ENCODE measurements around the gene ZNF677.
"Not testable (repeated sequence)": the region's sequence is repeated elsewhere in the genome, so short reads cannot be mapped to it uniquely, and the experiment has no call there.

ZNF677 gene

DNA sequence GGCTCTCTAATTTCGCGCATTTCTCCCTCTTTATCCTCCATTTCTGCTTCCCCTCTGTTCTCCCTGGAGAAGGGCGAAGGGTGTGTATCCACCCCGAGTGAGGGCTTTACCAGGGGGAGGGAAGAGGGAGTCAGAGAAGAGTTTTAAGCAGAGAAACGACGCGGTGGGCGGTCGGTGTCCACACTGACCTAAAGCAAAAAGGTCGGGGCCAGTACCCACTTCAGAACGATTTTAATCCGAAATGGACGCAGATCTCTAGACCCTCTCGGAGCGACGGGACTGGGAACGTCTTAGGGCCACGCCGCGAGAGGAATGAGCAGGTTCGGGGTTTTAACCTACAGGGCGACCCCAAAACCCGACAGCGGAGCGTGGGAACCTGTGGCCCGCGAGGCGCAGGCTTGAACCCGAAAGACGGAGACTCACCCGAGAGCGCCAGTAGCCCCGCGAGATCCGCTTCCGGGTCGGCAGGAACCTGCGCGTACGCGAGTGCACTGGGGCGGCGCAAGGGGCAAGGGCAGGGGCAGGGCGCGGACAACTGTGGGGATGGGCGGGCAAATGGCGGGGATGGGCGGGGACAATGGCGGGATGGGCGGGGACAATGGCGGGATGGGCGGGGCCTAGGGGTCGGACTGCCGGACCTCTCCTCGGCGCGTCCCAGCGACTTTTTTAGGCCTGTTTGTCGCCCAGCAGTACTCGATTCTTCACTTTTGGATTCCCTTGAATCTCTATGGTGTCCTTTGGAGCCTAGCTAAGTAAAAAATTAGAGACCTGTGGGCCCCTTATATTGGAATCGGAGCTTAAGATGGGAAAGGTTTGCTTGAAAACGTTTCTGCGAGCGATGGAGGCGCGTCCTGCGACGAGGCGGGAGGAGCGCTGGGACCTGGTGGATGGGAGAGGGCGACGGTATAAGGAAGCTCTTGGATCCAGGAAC, at the start of gene ZNF677:
ZNF677 (minus strand) TSS at position 463 of the 931 bp plus-strand sequence. CDS start 3,323 bp downstream, outside the sequence.
- ATAC-seq: peak; percentile 100

DNA sequence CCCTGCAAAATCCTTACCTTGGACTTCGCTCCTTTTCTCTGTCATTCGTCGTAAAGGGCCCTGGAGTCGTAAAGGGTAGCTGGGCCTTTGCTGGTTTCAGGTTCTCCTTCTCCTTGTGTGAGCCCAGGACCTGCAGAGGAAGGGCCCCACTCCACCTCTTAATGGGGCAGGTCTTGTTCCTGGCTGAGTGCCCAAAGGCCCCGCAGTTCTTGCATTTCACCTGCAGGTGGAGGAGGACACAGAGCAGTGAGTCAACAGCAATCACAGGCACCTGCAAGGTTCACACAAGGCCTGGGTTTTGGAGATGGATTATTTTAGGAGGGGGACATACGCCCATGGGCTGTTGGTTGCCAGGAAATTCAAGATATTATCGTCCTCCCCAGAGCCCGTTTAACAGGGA, 46.7 kb upstream of the ZNF677 start:
- ATAC-seq: not testable (repeated sequence)

- ATAC-seq: no peak
Observed at GRCh38 chr19:53294786-53295441, 40.2 kb upstream of the ZNF677 start.

DNA sequence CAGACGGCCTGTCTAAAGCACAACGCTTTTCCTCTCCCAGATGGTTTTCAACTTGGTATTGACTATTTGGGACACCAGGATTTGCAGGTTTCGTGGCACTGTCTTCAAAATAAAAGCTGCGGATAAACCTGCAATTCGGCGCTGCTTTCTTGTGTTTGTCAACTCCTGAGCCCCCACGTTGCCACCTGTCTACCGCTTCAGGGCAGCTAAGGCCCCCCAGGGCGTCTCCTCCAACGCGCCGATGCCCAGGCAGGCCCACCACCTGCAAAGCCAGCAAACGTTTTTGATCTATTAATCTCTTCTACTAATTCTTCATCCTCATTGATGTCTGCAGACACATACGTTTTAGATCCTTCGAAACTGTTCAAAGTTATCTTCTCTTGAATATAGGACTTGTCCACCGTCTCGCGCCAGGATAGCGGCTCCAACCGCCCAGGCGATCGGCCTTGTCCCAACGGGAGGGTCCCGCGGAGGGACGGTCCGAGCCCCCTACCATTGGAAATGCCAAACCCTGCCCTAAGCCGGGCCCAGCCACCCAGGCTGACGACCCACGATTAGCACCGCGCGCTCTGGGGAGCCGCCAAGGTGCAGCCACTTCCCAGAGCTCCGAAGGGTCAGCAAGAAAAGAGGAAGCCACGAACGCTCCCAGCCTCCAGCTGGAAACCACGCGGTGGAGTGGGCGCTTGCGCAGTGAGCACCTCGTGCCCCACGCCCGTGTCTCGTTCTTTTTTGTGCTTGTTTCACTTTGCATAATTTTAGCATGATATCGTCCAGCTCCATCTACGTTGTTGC, 36.3 kb upstream of the ZNF677 start:
- no peak for ATAC-seq

- no peak for ATAC-seq
Observed at GRCh38 chr19:53285087-53285486, 30.4 kb upstream of the ZNF677 start.

DNA sequence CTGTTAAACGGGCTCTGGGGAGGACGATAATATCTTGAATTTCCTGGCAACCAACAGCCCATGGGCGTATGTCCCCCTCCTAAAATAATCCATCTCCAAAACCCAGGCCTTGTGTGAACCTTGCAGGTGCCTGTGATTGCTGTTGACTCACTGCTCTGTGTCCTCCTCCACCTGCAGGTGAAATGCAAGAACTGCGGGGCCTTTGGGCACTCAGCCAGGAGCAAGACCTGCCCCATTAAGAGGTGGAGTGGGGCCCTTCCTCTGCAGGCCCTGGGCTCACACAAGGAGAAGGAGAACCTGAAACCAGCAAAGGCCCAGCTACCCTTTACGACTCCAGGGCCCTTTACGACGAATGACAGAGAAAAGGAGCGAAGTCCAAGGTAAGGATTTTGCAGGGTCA, 27.3 kb upstream of the ZNF677 start:
- not testable (repeated sequence) for ATAC-seq

DNA sequence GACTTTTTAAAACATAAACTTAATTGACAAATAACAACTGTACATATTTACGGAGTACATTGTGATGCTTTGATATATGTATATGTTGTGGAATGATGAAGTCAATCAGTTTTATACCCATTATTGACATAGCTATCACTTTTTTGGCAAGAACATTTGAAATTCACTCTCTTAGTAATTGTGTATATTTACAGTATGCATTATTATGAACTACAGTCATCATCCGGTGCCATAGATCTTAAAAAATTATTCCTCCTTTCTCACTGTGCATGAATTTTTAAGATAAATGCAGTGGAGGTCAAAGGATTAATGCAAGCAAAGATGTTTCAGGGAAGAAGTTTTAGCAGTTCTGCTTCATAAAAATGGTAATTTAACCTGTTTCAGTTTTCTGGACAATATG, 20.8 kb upstream of the ZNF677 start:
- no peak for ATAC-seq

- no peak for ATAC-seq
Observed at GRCh38 chr19:53272044-53272443, 17.4 kb upstream of the ZNF677 start.

DNA sequence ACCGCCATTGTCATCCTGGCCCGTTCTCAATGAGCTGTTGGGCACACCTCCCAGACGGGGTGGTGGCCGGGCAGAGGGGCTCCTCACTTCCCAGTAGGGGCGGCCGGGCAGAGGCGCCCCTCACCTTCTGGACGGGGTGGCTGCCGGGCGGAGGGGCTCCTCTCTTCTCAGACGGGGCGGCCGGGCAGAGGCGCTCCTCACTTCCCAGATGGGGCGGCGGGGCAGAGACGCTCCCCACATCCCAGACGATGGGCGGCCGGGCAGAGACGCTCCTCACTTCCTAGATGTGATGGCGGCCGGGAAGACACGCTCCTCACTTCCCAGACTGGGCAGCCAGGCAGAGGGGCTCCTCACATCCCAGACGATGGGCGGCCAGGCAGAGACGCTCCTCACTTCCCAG, 15.2 kb upstream of the ZNF677 start:
- ATAC-seq: not testable (repeated sequence)

DNA sequence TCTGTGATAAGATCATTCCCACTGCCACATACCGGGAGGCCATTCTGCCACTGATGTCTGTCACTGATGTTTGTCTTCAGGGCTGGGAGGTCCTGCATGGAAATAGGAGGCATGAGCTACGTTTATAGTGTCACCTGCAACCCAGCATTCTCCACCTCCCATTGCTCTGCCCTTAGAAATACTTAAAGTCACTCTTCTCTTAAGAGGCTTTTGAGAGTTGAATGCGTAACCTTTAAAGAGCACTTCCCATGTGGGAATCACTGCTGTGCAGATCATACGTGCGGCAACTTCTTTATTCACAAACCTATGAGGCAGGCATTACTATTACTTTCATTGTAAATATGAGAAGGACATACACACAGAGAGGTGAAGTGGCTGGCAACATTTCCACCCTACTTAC, 12.9 kb upstream of the ZNF677 start, which contains the start of gene VN1R4:
VN1R4 (minus strand) TSS at position 101 of the 400 bp plus-strand sequence; CDS start at position 43, 58 bp downstream.
- ATAC-seq: not testable (repeated sequence)

DNA sequence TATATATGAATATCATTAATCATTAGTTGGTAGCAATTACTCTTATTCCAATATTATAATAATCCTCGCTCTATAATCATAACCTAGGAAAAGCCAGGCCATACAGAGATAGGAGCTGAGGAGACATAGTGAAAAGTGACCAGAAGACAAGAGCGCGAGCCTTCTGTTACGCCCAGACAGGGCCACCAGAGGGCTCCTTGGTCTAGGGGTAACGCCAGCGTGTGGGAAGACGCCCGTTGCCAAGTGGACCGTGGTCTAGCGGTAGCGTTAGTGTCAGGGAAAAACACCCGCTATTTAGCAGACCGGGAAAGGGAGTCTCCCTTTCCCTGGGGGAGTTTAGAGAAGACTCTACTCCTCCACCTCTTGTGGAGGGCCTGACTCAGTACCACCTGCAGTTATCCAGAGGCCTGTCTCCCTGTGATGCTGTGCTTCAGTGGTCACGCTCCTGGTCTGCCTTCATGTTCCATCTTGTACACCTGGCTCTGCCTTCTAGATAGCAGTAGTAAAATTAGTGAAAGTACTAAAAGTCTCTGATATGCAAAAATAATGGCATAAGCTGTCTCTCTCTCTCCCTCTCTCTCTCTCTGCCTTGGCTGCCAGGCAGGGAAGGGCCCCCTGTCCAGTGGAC, 3.2 kb upstream of the ZNF677 start, which contains the start of gene VN1R2:
VN1R2 (plus strand) TSS at position 578 of the 628 bp plus-strand sequence. CDS start 84 bp downstream, outside the sequence.
- not testable (repeated sequence) for ATAC-seq

DNA sequence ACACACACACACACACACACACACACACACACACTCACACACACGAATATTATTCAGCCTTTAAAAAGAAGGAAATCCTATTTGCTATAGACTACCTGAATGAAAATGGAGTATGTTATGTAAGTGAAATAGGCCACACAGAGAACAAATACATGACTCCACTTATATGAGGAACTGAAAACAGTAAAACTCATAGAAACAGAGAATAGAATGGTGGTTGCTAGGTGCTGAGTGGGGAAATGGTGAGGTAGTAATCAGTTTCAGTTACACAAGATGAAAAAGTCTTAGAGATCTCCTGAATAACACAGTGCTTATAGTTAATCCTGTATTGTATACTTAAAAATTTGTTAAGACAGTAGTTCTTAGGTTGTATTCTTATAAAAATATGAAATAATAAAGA, 8.2 kb downstream of the ZNF677 start:
- no peak for ATAC-seq

DNA sequence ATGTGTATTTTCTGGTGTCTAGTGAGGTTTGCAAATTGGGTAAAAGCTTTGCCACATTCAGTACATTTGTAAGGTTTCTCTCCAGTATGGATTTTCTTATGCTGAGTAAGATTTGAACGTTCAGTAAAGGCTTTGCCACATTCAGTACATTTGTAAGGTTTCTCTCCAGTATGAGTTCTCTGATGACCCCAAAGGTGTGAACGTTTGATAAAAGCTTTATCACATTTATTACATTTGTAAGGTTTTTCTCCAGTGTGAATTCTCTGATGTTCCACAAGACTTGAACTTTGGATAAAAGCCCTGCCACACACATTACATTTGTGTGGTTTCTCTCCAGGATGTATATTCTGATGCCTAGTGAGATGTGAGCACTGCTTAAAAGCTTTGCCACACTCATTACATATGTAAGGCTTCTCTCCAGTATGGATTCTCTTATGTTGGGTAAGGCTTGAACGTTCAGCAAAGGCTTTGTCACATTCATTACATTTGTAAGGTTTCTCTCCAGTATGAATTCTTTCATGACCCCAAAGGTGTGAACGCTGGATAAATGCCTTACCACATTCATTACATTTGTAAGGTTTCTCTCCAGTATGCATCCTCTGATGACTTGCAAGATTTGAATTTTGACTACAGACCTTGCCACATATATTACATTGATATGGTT, 17.4 kb downstream of the ZNF677 start:
- no peak for ATAC-seq

GRCh38 chr19:53224606-53225005, 30.1 kb downstream of the ZNF677 start:
- no peak for ATAC-seq

DNA sequence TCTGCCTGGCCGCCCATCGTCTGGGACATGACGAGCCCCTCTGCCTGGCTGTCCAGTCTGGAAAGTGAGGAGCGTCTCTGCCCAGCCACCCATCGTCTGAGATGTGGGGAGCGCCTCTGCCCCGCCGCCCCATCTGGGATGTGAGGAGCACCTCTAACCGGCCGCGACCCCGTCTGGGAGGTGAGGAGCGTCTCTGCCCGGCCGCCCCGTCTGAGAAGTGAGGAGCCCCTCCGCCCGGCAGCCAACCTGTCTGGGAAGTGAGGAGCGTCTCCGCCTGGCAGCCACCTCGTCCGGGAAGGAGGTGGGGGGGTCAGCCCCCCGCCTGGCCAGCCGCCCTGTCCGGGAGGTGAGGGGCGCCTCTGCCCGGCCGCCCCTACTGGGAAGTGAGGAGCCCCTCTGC, 32.0 kb downstream of the ZNF677 start:
- ATAC-seq: not testable (repeated sequence)

GRCh38 chr19:53212703-53213320, 41.9 kb downstream of the ZNF677 start:
- ATAC-seq: no peak

DNA sequence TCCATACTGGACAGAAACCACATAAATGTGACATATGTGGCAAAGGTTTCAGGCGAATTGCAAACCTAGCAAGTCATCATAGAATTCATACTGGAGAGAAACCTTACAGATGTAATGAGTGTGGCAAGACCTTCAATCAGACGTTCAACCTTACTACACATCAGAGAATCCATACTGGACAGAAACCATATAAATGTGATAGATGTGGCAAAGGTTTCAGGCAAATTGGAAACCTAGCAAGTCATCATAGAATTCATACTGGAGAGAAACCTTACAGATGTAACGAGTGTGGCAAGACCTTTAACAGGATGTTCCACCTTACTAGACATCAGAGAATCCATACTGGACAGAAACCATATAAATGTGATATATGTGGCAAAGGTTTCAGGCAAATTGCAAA, 43.1 kb downstream of the ZNF677 start:
- ATAC-seq: not testable (repeated sequence)

DNA sequence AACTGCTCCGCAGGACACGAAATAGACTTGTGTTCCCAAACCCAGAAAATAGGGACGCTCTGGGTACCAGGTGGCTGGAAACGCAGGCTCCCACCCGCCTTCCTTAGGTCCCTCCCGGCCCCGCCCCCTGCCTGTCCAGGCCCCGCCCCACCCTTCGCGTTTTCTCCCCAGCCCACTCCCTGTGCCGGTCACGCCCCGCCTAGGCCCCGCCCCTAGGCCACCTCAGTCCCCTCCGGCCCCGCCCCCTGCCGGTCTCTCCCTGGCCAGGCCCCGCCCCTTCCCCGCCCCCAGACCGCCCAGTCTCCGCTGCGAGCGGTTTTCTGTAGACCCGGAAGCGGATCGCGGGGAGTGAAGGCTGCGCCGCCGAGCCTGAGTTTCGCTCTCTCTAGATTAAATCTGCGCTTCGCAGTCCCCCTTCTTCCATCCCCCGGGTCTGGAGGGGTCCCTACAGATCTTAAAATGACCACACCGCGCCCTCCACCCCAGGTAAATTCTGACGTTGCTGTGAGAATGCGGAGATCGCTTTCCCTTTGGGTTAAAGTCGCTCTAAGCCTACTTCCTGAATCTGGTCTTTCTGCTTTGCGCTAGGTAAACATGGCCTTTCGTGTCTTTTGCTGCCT, 57.8 kb downstream of the ZNF677 start:
- ATAC-seq: peak; percentile 75 to 78

DNA sequence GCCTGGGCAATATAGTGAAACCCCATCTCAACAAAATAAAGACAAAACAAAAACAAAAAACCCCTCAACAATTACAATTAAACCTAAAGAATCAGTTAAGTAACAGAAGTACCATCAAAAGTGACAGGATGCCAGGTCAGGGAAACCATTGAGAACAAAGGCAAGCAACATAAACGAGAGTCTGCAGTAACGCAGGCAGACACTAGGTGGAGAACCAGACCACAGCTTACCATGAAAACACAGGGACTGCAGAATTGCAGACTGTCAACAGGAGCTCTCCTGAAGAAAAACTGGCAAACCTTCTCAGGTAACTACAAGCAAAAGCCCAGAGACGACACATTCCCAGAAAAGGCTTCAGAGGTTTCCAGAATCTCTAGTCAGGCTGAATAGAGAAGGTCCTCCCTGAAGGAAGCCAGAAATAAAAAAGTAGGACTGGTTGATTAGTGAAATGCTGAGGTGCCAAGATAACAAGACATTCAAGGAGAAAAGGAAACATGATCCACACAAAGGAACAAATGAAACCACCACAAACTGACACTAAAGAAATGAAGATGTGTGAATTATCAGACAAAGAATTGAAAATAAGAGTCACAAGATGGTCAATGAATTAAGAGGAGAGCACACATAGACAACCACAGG, 59.3 kb downstream of the ZNF677 start:
- peak; percentile 31 to 34 for ATAC-seq

DNA sequence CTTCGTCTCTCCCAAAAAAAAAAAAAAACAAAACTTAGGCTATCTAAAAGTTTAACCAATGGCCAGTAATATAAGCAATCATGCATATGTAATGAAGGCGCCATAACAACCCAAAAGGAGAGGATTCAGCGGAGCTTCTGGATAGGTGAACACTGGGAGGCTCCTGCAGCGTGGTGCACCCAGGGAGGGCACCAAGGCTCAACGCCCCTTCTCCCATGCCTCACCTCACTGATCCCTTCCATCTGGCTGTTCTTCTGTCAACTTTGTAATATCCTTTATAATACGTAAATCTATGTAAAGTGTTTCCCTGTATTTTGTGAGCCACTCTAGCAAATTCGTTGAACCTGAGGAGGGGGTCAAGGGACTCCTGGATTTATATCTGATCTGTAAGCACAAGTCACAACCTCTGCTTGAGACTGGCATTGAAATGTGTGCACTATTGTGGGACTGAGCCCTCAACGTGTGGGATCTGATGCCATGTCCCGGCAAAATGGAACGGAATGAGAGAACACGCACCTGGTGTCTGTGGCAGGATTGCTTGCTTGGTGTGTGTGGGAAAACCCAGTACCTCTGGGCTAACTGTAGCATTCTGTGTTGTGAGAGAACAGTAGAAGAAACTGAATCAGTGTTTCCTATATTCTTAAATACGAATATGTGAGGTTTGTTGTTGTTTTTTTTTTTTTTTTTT, 61.0 kb downstream of the ZNF677 start:
- ATAC-seq: no peak
